OCI-LY7 (cell line): ENCODE data around the gene GPR137B. TPM values are rescaled to one million over a fixed set of nuclear protein-coding genes. Genes with fewer than 3 reads are reported as not detected.

Source experiments
- BruUV-seq: library from RNA; stranded (reverse); fragments of 400-500 nt; replicated peaks from 2 replicates; lab custom pipeline; 2021; lab: Mats Ljungman, UMichigan
- CTCF ChIA-PET: fragments of 300-600 bp; sonication (Branson Sonifier 250); formaldehyde crosslinking; loops from one replicate; lab custom pipeline; 2022; ENCODE audit warnings: antibody characterized with exemption; ENCODE audit not compliant: unreplicated experiment; lab: Charles Lee
- POLR2A ChIA-PET: fragments of 300-600 bp; sonication (Branson Sonifier 250); formaldehyde crosslinking; loops from one replicate; lab custom pipeline; 2022; ENCODE audit warnings: antibody characterized with exemption; lab: Charles Lee
- DNase-seq: peaks from one replicate; pipeline ENCODE4 v3.0.0-alpha.2; 2015; ENCODE audit warnings: low spot score
- H2AFZ ChIP-seq: fragments of 200-600 bp; sonication (generic), shearing (Covaris generic); 2 replicates; pipeline ENCODE4 v1.6.1; 2014; ENCODE audit warnings: mild to moderate bottlenecking, antibody characterized with exemption, low read length, moderate library complexity
- H3K27ac ChIP-seq: fragments of 200-600 bp; sonication (generic); 2 replicates; pipeline ENCODE4 v1.5.1; 2014; ENCODE audit warnings: mixed run types, low read depth, mild to moderate bottlenecking, moderate library complexity, low read length, inconsistent platforms; ENCODE audit not compliant: poor library complexity, severe bottlenecking
- H3K36me3 ChIP-seq: fragments of 200-600 bp; sonication (generic); 2 replicates; pipeline ENCODE4 v1.6.1; 2014; ENCODE audit warnings: mild to moderate bottlenecking, antibody characterized with exemption, low read length, moderate library complexity, mixed read lengths; ENCODE audit not compliant: insufficient read depth
- H3K4me1 ChIP-seq: fragments of 200-600 bp; sonication (generic); 2 replicates; pipeline ENCODE4 v1.5.1; 2014; ENCODE audit warnings: mild to moderate bottlenecking, low read length; ENCODE audit not compliant: insufficient read depth, poor library complexity, severe bottlenecking
- H3K4me2 ChIP-seq: fragments of 200-600 bp; sonication (generic); 2 replicates; pipeline ENCODE4 v1.6.1; 2014; ENCODE audit warnings: mild to moderate bottlenecking, low read length
- H3K4me3 ChIP-seq: fragments of 200-600 bp; sonication (generic); 2 replicates; pipeline ENCODE4 v1.5.1; 2014; ENCODE audit warnings: mild to moderate bottlenecking, low read depth, low read length; ENCODE audit not compliant: poor library complexity, severe bottlenecking
- H3K79me2 ChIP-seq: fragments of 200-600 bp; sonication (generic); 2 replicates; pipeline ENCODE4 v1.6.1; 2016; ENCODE audit warnings: low read depth, mild to moderate bottlenecking, low read length, moderate library complexity, mixed read lengths; ENCODE audit not compliant: insufficient read depth
- H3K9me2 ChIP-seq: fragments of 200-600 bp; sonication (generic); 2 replicates; pipeline ENCODE4 v1.6.1; 2016; ENCODE audit warnings: mild to moderate bottlenecking, low read length, mixed read lengths; ENCODE audit not compliant: insufficient read depth
- H3K9me3 ChIP-seq: fragments of 200-600 bp; sonication (generic); 2 replicates; pipeline ENCODE4 v1.6.1; 2014; ENCODE audit warnings: mild to moderate bottlenecking, mixed run types, low read length, mixed read lengths
- H4K20me1 ChIP-seq: fragments of 200-600 bp; sonication (generic); 2 replicates; pipeline ENCODE4 v1.6.1; 2014; ENCODE audit warnings: mild to moderate bottlenecking, antibody characterized with exemption, low read length, moderate library complexity, mixed read lengths; ENCODE audit not compliant: insufficient read depth
- EZH2phosphoT487 ChIP-seq: fragments of 200-600 bp; sonication (generic); IDR thresholded peaks from 2 replicates; pipeline ENCODE4 v1.6.1; 2018; ENCODE audit warnings: low read depth, borderline replicate concordance, mild to moderate bottlenecking, mixed run types, antibody characterized with exemption, low read length, moderate library complexity, mixed read lengths
- intact Hi-C: fragments of 100-400 bp; cut with micrococcal nuclease; formaldehyde crosslinking; loops from one replicate; pipeline ENCODE4 v1.10.0; 2022; ENCODE audit not compliant: unreplicated experiment
- total RNA-seq, 2 experiments: library from RNA; depleted of rRNA in 1 of 2; stranded (reverse); fragments of >200 nt in 1 of 2; shearing (Covaris generic) in 1 of 2; gene quantifications; 2 replicates each; pipeline ENCODE4 v1.2.3, GENCODE V29; 2014 to 2022
- TF ChIP-seq, protein P1 (sequence below): fragments of 200-600 bp; sonication (generic); conservative IDR thresholded peaks from 2 replicates; pipeline ENCODE4 v1.5.1; 2014; ENCODE audit warnings: mild to moderate bottlenecking, antibody characterized with exemption, low read length, moderate library complexity, mixed read lengths

The GPR137B gene
- total RNA-seq, 2 experiments from 2014 or later = 2.8 to 3.1 TPM

DNA sequence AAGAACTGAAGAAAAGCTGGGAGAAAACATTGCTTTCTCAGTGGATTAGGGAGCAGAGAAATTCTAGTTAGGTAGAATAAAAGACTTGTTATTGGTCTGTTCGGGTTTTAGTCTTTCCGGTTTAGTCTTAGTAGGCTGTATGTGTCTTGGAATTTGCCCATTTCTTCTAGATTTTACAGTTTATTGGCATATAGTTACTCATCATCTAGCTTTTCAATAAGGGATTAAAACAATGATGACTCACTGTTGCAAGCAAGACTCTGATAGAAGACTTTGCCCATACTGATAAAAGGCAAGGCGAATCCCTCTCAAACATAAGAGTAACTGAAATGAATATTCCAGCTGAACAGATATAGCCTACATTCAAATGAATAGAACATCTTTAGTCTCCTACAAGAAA lies 62.3 kb downstream of the GPR137B start:
- Histone ChIP-seq H3K9me3 (no peaks in the 10 kb centered on the region), H3K4me1 (no peaks in the 10 kb centered on the region), H3K27ac (no peak overlapping the region), H3K79me2 (no peaks in the 10 kb centered on the region), H3K4me2 (no peak overlapping the region), H3K36me3 (peaks cover 10% of the 10 kb centered on the region), H3K4me3 (no peak overlapping the region), H2AFZ (no peak overlapping the region), H4K20me1 (no peaks in the 10 kb centered on the region), H3K9me2 (no peaks in the 10 kb centered on the region)
- ChIA-PET CTCF (no interaction called here), POLR2A (no interaction called here)
- no TSS peak for BruUV-seq
- TF ChIP-seq, protein P1, sequence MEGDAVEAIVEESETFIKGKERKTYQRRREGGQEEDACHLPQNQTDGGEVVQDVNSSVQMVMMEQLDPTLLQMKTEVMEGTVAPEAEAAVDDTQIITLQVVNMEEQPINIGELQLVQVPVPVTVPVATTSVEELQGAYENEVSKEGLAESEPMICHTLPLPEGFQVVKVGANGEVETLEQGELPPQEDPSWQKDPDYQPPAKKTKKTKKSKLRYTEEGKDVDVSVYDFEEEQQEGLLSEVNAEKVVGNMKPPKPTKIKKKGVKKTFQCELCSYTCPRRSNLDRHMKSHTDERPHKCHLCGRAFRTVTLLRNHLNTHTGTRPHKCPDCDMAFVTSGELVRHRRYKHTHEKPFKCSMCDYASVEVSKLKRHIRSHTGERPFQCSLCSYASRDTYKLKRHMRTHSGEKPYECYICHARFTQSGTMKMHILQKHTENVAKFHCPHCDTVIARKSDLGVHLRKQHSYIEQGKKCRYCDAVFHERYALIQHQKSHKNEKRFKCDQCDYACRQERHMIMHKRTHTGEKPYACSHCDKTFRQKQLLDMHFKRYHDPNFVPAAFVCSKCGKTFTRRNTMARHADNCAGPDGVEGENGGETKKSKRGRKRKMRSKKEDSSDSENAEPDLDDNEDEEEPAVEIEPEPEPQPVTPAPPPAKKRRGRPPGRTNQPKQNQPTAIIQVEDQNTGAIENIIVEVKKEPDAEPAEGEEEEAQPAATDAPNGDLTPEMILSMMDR = no peak
- DNase-seq = no peak
- intact Hi-C loops = no loop called here

DNA sequence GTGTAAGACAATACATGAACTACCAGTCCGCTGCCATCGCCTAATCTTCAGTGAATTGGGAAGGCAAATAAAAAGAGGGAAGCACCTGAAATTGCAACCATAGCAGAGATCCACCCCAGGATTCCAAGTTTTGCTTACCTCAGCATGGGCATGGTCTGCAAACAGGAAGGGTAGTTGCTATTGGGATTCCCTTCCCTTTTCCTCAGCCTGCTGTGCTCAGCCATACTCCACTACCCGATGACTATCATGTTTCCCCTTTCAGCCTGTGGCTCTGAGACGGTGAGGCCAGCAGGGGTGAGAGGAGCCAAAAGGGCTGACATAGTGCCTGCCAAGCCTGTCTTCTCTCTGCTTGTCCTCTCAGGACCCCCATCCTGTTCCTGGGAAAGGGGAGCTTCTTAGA lies 64.2 kb downstream of the GPR137B start:
- ChIA-PET CTCF (interaction anchor here (1.0 kb wide), 1 partner anchor 62 kb away, joined by 4 read pairs; no protein-coding TSS in a partner anchor), POLR2A (no interaction called here)
- Histone ChIP-seq H3K9me2 (no peaks in the 10 kb centered on the region), H2AFZ (no peak overlapping the region), H3K4me1 (no peaks in the 10 kb centered on the region), H4K20me1 (no peaks in the 10 kb centered on the region), H3K4me3 (no peak overlapping the region), H3K9me3 (no peaks in the 10 kb centered on the region), H3K4me2 (no peak overlapping the region), H3K79me2 (no peaks in the 10 kb centered on the region), H3K36me3 (peaks cover 10% of the 10 kb centered on the region), H3K27ac (no peak overlapping the region)
- BruUV-seq = no TSS peak
- TF ChIP-seq, protein P1 = no peak
- TF ChIP-seq EZH2phosphoT487 = no peak
- no peak for DNase-seq
- intact Hi-C loops = no loop called here

DNA sequence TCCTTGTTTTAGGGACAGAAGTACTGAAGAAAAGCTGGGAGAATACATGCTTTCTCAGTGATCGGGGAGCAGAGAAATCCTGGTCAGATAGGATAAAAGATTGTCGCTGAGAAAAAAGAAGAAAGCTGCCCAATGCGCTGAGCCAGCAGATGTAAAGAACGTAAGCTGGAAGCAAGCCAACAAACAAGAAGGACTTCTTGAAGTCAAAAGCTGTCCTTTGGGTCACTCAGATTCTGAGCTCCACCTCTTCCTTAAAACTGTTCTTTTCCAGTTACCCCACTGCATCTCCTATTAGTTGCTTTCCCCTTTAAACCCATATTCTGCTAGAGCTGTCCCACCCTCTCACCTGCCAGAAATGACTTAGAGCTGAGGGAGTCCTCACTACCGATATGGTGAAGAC lies 64.8 kb downstream of the GPR137B start:
- no TSS peak for BruUV-seq
- DNase-seq = no peak
- Histone ChIP-seq H3K4me2 (no peak overlapping the region), H3K9me2 (no peaks in the 10 kb centered on the region), H3K36me3 (peaks cover 7% of the 10 kb centered on the region), H3K9me3 (no peaks in the 10 kb centered on the region), H3K4me3 (no peak overlapping the region), H3K79me2 (no peaks in the 10 kb centered on the region), H4K20me1 (no peaks in the 10 kb centered on the region), H2AFZ (no peak overlapping the region), H3K4me1 (no peaks in the 10 kb centered on the region), H3K27ac (no peak overlapping the region)
- ChIA-PET POLR2A (no interaction called here), CTCF (interaction anchor here (1.0 kb wide), 1 partner anchor 63 kb away, joined by 4 read pairs; no protein-coding TSS in a partner anchor)
- intact Hi-C loops = no loop called here
- no peak for TF ChIP-seq EZH2phosphoT487
- TF ChIP-seq, protein P1 = no peak
